ENCODE measurements around the gene ILDR2.

ILDR2 gene

DNA sequence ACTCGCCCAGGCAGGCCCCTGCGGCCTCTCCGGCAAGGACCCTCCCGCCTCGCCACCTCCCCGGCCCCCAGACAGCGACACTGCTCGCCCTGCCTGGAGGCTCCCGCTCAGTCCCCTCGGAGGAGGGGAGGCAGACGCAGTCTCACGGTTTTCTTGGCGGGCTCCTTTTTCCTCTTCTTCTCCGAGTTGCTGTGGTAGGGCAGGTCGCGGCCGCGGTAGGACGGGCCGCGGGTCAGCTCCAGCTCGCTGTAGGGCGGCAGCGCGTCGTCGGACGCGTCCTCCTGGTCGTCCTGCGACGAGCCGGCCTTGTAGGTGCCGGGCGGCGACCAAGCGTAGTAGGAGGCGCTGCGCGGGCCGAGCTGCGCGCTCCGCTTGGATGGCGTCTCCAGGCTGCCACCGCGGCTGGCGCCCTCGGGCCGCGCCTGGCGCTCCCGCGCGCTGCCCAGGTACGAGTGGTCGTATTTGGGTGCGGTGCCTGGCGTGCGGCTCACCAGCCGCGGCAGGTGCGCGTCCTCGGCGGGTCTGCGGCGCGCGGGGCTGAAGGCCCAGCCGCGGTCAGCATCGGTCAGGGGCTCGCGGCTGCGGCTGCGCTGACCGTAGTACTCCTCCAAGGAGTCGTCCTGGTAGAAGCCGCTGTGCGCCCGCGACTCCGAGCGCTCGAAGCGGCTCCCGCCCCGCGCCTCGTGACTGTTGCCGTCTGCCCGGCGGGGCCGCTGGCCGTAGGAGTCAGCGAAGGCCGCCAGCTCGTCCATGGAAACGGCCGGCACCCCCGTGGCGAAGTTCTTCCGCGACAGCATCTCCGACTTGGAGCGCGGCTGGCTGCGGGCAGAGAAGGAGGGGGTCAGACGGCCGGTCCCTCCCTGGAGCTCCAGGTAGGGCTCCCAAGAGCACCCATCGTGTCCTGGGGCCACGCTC is 54.5 kb downstream of the ILDR2 start:
- no peak overlapping the region for H3K4me3 ChIP-seq (replicated peaks; ENCODE audit: insufficient read depth, low read length)

DNA sequence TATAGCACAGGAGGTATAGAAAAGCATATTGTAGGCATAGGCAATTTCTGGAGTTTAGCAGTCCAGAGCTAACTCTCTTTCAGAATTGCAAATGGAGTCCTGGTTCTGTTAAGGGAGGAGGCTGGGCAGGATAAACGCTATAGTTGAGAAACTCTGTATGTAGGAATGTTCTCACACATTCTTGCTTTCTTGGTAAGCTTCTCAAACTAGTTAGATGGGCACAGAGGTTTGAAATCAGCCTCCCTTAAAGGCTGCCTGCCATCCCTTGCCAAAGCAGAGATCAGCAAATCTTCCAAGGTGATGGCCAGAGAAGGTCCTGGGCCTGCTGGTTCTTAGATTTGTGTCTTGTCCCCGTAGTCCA is 56.4 kb downstream of the ILDR2 start:
- TF ChIP-seq, protein P1, sequence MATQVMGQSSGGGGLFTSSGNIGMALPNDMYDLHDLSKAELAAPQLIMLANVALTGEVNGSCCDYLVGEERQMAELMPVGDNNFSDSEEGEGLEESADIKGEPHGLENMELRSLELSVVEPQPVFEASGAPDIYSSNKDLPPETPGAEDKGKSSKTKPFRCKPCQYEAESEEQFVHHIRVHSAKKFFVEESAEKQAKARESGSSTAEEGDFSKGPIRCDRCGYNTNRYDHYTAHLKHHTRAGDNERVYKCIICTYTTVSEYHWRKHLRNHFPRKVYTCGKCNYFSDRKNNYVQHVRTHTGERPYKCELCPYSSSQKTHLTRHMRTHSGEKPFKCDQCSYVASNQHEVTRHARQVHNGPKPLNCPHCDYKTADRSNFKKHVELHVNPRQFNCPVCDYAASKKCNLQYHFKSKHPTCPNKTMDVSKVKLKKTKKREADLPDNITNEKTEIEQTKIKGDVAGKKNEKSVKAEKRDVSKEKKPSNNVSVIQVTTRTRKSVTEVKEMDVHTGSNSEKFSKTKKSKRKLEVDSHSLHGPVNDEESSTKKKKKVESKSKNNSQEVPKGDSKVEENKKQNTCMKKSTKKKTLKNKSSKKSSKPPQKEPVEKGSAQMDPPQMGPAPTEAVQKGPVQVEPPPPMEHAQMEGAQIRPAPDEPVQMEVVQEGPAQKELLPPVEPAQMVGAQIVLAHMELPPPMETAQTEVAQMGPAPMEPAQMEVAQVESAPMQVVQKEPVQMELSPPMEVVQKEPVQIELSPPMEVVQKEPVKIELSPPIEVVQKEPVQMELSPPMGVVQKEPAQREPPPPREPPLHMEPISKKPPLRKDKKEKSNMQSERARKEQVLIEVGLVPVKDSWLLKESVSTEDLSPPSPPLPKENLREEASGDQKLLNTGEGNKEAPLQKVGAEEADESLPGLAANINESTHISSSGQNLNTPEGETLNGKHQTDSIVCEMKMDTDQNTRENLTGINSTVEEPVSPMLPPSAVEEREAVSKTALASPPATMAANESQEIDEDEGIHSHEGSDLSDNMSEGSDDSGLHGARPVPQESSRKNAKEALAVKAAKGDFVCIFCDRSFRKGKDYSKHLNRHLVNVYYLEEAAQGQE (IDR thresholded peaks at IDR 0.05; ENCODE audit: insufficient replicate concordance, low read depth), result no peak
- TF ChIP-seq SPI1 (IDR thresholded peaks at IDR 0.05; ENCODE audit: borderline replicate concordance, low read depth), result no peak
- no peak for TF ChIP-seq GABPA (IDR thresholded peaks at IDR 0.05; ENCODE audit: low read depth)
- TF ChIP-seq, protein P2, sequence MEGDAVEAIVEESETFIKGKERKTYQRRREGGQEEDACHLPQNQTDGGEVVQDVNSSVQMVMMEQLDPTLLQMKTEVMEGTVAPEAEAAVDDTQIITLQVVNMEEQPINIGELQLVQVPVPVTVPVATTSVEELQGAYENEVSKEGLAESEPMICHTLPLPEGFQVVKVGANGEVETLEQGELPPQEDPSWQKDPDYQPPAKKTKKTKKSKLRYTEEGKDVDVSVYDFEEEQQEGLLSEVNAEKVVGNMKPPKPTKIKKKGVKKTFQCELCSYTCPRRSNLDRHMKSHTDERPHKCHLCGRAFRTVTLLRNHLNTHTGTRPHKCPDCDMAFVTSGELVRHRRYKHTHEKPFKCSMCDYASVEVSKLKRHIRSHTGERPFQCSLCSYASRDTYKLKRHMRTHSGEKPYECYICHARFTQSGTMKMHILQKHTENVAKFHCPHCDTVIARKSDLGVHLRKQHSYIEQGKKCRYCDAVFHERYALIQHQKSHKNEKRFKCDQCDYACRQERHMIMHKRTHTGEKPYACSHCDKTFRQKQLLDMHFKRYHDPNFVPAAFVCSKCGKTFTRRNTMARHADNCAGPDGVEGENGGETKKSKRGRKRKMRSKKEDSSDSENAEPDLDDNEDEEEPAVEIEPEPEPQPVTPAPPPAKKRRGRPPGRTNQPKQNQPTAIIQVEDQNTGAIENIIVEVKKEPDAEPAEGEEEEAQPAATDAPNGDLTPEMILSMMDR (IDR thresholded peaks at IDR 0.05; ENCODE audit: insufficient read depth, low read length), result no peak
- no peak for TF ChIP-seq POLR2AphosphoS5 (IDR thresholded peaks at IDR 0.05; ENCODE audit: low read depth)
- Histone ChIP-seq H3K27ac (replicated peaks) (no peak overlapping the region), H3K27me3 (ENCODE audit: insufficient read depth, poor library complexity, severe bottlenecking) (peaks cover 5% of the 10 kb centered on the region), H3K4me3 (replicated peaks; ENCODE audit: insufficient read depth, low read length) (no peak overlapping the region)
- no peak for DNase-seq (ENCODE audit: low read depth in 1 of 2, low spot score in 1 of 2)

More for the DNA sequence above, 54.5 kb downstream of the ILDR2 start:
- Histone ChIP-seq H3K27me3 (ENCODE audit: insufficient read depth, poor library complexity, severe bottlenecking) (peaks cover 5% of the 10 kb centered on the region), H3K27ac (replicated peaks) (no peak overlapping the region)
- DNase-seq (ENCODE audit: low read depth in 1 of 2, low spot score in 1 of 2), result no peak
- TF ChIP-seq POLR2AphosphoS5 (IDR thresholded peaks at IDR 0.05; ENCODE audit: low read depth), result no peak

DNA sequence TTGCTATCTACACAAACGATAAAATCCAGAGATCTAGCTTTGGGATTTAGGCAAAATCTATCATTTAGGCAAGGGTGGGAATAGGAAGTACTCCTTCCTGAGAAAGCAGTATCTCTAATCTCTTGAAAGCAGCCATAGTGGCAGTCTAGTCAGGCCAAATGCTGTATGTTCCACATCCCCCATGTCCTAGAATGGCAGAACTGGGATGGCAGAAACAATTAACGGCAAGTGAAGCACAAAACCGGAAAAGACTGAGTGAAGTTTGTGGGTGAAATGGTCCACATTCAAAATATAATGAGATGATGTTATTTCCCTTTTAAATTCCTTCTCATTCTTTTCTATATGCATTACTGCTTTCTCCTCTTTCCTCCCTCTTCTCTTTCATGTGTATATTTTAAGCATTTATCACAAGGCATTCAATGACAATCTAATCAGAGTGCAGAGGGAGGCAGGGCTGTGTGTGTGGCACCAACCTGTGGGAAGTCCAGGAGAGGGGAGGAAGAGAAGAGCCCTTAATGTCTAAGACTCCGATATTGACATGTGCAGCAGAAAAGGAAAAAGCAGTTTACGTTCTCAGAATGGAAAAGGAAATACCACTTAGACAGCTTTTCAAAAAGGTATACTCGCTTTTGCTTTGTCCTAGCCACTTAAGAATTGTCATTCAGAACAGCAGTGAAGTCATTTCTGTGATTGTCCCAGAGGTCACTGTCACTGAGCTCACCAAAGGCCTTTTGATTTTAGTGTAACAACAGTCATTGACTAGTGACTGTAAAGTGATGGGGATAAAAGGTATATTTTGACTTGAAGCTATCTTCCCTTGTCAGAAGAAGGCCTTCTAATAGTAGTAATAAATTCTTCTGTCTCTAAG is 57.0 kb downstream of the ILDR2 start:
- Histone ChIP-seq H3K27ac (replicated peaks) (no peak overlapping the region), H3K27me3 (ENCODE audit: insufficient read depth, poor library complexity, severe bottlenecking) (peaks cover 5% of the 10 kb centered on the region), H3K4me3 (replicated peaks; ENCODE audit: insufficient read depth, low read length) (no peak overlapping the region)
- DNase-seq (ENCODE audit: low read depth in 1 of 2, low spot score in 1 of 2), result no peak
- TF ChIP-seq GABPA (IDR thresholded peaks at IDR 0.05; ENCODE audit: low read depth) (no peak), SPI1 (IDR thresholded peaks at IDR 0.05; ENCODE audit: borderline replicate concordance, low read depth) (no peak), POLR2AphosphoS5 (IDR thresholded peaks at IDR 0.05; ENCODE audit: low read depth) (no peak)
- TF ChIP-seq, protein P1 (IDR thresholded peaks at IDR 0.05; ENCODE audit: insufficient replicate concordance, low read depth), result no peak
- TF ChIP-seq, protein P2 (IDR thresholded peaks at IDR 0.05; ENCODE audit: insufficient read depth, low read length), result no peak

DNA sequence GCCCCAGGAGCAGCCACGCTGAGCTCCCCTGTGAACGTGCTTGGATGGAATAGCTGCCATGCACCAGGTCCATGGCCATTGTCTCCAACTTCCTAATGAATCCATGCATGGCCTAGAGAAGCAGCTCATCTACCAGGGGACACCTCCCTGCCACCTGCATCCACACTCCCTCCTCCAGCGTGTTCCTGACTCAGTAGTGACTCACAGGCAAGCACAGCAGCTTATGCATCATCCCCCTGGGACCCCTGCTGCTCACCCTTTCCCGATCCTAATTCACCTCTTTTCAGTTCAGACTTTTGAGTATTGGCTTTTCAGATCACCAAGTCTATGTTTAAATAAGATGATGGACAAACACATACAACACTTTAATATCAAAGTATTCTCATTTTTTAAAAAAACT is 59.4 kb downstream of the ILDR2 start:
- Histone ChIP-seq H3K4me3 (replicated peaks; ENCODE audit: insufficient read depth, low read length) (no peak overlapping the region), H3K27me3 (ENCODE audit: insufficient read depth, poor library complexity, severe bottlenecking) (no peaks in the 10 kb centered on the region), H3K27ac (replicated peaks) (no peak overlapping the region)
- DNase-seq (ENCODE audit: low read depth in 1 of 2, low spot score in 1 of 2), result no peak
- TF ChIP-seq, protein P1 (IDR thresholded peaks at IDR 0.05; ENCODE audit: insufficient replicate concordance, low read depth), result no peak
- TF ChIP-seq SPI1 (IDR thresholded peaks at IDR 0.05; ENCODE audit: borderline replicate concordance, low read depth) (no peak), GABPA (IDR thresholded peaks at IDR 0.05; ENCODE audit: low read depth) (no peak), POLR2AphosphoS5 (IDR thresholded peaks at IDR 0.05; ENCODE audit: low read depth) (no peak)
- TF ChIP-seq, protein P2 (IDR thresholded peaks at IDR 0.05; ENCODE audit: insufficient read depth, low read length), result no peak
